Fibroblast of skin of right biceps (primary cell): ENCODE measurements around the gene RUFY3.
"Not testable (repeated sequence)": the region's sequence is repeated elsewhere in the genome, so short reads cannot be mapped to it uniquely, and the experiment has no call there.

Source experiments
- DNase-seq: peaks from one replicate; pipeline ENCODE4 v3.0.0-alpha.2; 2013

The RUFY3 gene

GRCh38 chr4:70739496-70740337 is 18.0 kb downstream of the RUFY3 start:
- DNase-seq: no peak

- DNase-seq: peak; percentile 53
These were observed 20.3 kb downstream of the RUFY3 start for GRCh38 chr4:70741867-70742658.

GRCh38 chr4:70743731-70744130 is 22.0 kb downstream of the RUFY3 start:
- DNase-seq: no peak

GRCh38 chr4:70746179-70746839 is 24.5 kb downstream of the RUFY3 start:
- peak; percentile 74 for DNase-seq

- peak; percentile 17 for DNase-seq
These were observed 26.1 kb downstream of the RUFY3 start for GRCh38 chr4:70747874-70748273.

- DNase-seq: peak; percentile 24
These were observed 27.5 kb downstream of the RUFY3 start for GRCh38 chr4:70749313-70749712.

GRCh38 chr4:70752236-70752635 is 30.5 kb downstream of the RUFY3 start:
- DNase-seq: no peak

GRCh38 chr4:70753630-70754029 is 31.9 kb downstream of the RUFY3 start:
- no peak for DNase-seq

- no peak for DNase-seq
These were observed 32.7 kb downstream of the RUFY3 start for GRCh38 chr4:70754470-70754869.

GRCh38 chr4:70754990-70755688 is 33.4 kb downstream of the RUFY3 start:
- DNase-seq: no peak

- peak; percentile 40 for DNase-seq
These were observed 37.4 kb downstream of the RUFY3 start for GRCh38 chr4:70759126-70759525.

- no peak for DNase-seq
These were observed 37.9 kb downstream of the RUFY3 start for GRCh38 chr4:70759627-70760026.

- DNase-seq: no peak
These were observed 38.9 kb downstream of the RUFY3 start for GRCh38 chr4:70760662-70761061.

GRCh38 chr4:70761276-70761816 is 39.6 kb downstream of the RUFY3 start:
- DNase-seq: no peak

- DNase-seq: no peak
These were observed 43.6 kb downstream of the RUFY3 start for GRCh38 chr4:70765368-70765767.

GRCh38 chr4:70768301-70768948 is 46.7 kb downstream of the RUFY3 start:
- peak; percentile 56 for DNase-seq

GRCh38 chr4:70769396-70769795 is 47.6 kb downstream of the RUFY3 start:
- not testable (repeated sequence) for DNase-seq

GRCh38 chr4:70772929-70773555 is 51.3 kb downstream of the RUFY3 start:
- no peak for DNase-seq

GRCh38 chr4:70778888-70779422 is 57.2 kb downstream of the RUFY3 start:
- no peak for DNase-seq

- DNase-seq: no peak
These were observed 61.3 kb downstream of the RUFY3 start for GRCh38 chr4:70783096-70783495.

GRCh38 chr4:70787496-70787895 is 65.7 kb downstream of the RUFY3 start:
- DNase-seq: no peak
